ENCODE results near the gene VTI1A. TPM values are rescaled to one million over a fixed set of nuclear protein-coding genes. Genes with fewer than 3 reads are reported as not detected.

Gene VTI1A
- total RNA-seq, 4 donors from 2014 or later, result 43.5 to 80.4 (median 62.3) TPM

- TF ChIP-seq CTCF (IDR thresholded peaks at IDR 0.05), result no peak
- no peak for ATAC-seq (ENCODE audit: low FRiP score)
- DNase-seq (ENCODE audit: low spot score), result no peak
Observed at GRCh38 chr10:112752288-112752687, 305.3 kb downstream of the VTI1A start.

GRCh38 chr10:112753961-112754411 is 307.0 kb downstream of the VTI1A start:
- no peak for ATAC-seq (ENCODE audit: low FRiP score)

GRCh38 chr10:112755446-112756234 is 308.6 kb downstream of the VTI1A start:
- ATAC-seq (ENCODE audit: low FRiP score), result peak; percentile 50
- TF ChIP-seq CTCF (IDR thresholded peaks at IDR 0.05), result no peak
- DNase-seq (ENCODE audit: low spot score), result no peak

More at GRCh38 chr10:112753961-112754411, 307.0 kb downstream of the VTI1A start:
- TF ChIP-seq CTCF (IDR thresholded peaks at IDR 0.05), result no peak
- no peak for DNase-seq (ENCODE audit: low spot score)

- no peak for DNase-seq (ENCODE audit: low spot score)
- ATAC-seq (ENCODE audit: low FRiP score), result no peak
- no peak for TF ChIP-seq CTCF (IDR thresholded peaks at IDR 0.05)
Observed at GRCh38 chr10:112756235-112756527, 309.2 kb downstream of the VTI1A start.

GRCh38 chr10:112758961-112759360 is 311.9 kb downstream of the VTI1A start:
- DNase-seq (ENCODE audit: low spot score) (no peak), ATAC-seq (ENCODE audit: low FRiP score) (no peak)
- no peak for TF ChIP-seq CTCF (IDR thresholded peaks at IDR 0.05)

GRCh38 chr10:112759496-112759895 is 312.5 kb downstream of the VTI1A start:
- DNase-seq (ENCODE audit: low spot score), result no peak
- no peak for TF ChIP-seq CTCF (IDR thresholded peaks at IDR 0.05)
- ATAC-seq (ENCODE audit: low FRiP score), result no peak

- no peak for TF ChIP-seq CTCF (IDR thresholded peaks at IDR 0.05)
- DNase-seq (ENCODE audit: low spot score) (no peak), ATAC-seq (ENCODE audit: low FRiP score) (no peak)
Observed at GRCh38 chr10:112761256-112761655, 314.2 kb downstream of the VTI1A start.
